Fibroblast of the conjunctiva (primary cell): ENCODE data around the gene C15orf40.
"Not testable (repeated sequence)": the region's sequence is repeated elsewhere in the genome, so short reads cannot be mapped to it uniquely, and the experiment has no call there.

Source experiments
- DNase-seq: peaks from one replicate; pipeline ENCODE4 v3.0.0-alpha.2; 2010; ENCODE audit warnings: low read depth

Gene C15orf40

DNA sequence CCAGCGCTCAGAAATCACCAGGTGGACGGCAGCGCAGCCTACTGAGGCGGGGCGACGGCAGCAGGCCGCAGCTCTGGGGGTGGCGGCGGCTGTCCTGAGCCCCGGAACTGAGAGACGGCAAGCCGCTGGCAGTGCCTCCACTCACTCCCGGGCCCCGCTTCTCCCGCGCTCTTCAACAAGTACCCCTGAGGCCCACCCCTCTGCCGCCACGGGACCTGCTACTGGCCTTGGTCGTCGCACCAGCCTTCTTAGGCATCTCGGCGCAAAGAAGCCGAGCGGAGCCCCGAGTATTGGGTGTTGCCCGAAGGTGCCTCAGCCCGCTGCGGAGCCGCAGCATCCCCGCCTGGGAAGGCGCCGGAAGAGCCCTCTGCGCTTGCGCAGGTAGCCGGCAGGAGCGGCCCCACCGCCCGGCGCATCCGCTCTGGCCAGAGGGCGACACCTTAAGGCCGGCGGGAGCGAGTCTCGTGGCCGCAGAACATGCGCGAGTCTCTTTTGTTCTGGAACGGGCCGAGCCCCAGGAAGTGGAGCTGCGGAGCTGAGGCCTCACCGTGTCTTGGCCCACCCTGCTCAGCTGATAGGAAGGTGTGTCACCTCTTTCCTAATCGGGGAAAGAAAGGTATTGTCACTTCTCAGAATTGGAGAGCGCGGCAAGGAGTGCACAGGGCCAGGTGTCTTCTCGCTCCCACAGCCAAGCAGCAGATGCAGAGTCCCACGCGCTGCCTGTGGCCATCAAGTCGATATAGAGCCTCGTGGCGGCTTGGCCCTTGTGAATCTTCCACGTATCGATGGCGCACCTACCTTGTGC lies at the start of gene C15orf40:
Gene C15orf40 (minus strand): TSS at position 369 of the 805 bp plus-strand sequence. CDS start 32 bp downstream, at position 337.
- DNase-seq = peak; percentile 84

GRCh38 chr15:83057696-83058376 lies 46.4 kb upstream of the C15orf40 start:
- no peak for DNase-seq

GRCh38 chr15:83057002-83057401 lies 45.6 kb upstream of the C15orf40 start:
- no peak for DNase-seq

GRCh38 chr15:83053151-83053550 lies 41.7 kb upstream of the C15orf40 start:
- DNase-seq = no peak

- peak; percentile 49 for DNase-seq
Measured at GRCh38 chr15:83046558-83047127, 35.2 kb upstream of the C15orf40 start.

DNA sequence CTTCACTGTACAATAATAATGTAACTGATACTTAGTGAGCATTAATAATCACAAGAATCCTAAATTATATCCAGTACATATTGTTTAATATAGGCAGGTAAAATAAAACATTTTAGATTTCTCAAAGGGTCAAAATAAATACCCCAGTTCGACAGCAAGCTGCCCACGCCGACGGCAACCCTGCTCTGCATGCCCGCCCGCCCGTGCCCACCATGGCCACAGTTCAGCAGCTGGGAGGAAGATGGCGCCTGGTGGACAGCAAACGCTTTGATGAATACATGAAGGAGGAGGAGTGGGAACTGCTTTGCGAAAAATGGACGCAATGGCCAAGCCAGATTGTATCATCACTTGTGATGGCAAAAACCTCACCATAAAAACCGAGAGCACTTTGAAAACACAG lies 32.7 kb upstream of the C15orf40 start:
- DNase-seq = no peak

GRCh38 chr15:83039206-83039605 lies 27.8 kb upstream of the C15orf40 start:
- DNase-seq = no peak

DNA sequence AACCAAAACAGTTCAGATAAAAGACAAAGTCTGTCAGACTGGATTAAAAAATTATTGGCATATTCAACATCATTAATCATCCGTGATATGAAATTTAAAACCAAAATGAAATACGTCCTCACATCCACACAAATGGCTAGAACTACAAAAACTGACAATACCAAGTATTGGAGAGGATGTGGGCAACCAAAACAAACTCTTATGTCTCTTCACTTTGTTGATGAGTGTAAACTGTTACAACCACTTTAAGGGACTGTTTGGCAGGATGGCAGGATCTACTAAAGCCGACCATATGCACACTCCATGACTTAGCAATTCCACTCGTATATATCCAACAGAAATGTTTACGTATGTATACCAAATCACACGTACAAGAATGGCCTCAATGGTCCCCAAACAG lies 24.8 kb upstream of the C15orf40 start:
- DNase-seq = no peak

GRCh38 chr15:83031234-83031633 lies 19.8 kb upstream of the C15orf40 start:
- DNase-seq = not testable (repeated sequence)

DNA sequence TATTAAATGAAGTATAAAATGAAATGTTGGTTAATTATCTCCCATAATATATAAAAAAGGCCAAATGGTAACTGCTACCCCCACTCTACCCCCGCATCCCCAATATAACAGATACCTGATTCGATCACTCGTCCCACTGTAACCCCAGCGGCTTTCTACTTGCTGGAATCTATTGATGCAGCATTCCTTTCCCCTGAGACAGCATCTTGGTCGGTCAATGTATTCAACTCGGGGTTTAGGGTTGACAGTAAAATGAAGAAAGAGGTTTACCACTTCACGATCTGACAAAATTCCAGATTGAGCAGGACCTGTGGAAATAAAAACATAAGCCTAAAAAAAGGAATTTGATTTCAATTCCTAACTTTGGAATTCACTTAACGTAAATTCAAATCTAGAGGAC lies 18.6 kb upstream of the C15orf40 start:
- DNase-seq = no peak

- no peak for DNase-seq
Measured at GRCh38 chr15:83018436-83018835, 7.0 kb upstream of the C15orf40 start.

- DNase-seq = no peak
Measured at GRCh38 chr15:83016906-83017305, 5.5 kb upstream of the C15orf40 start.

DNA sequence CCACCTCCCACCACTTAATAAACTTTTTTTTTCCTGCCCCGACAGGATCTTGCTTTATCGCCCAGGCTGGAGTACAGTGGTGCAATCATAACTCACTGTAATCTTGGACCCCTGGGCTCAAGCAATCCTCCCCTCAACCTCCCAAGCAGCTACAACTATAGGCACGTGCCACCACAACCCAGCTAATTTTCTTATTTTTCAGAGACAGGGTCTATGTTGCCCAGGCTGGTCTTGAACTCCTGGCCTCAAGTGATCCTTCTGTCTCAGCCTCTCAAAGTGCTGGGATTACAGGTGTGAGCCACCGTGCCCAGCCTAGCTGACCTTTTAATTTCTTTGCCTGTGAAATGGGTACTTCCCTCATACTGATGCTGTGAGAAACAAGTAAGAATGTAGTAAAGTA lies 3.9 kb upstream of the C15orf40 start:
- DNase-seq = no peak

- DNase-seq = no peak
Measured at GRCh38 chr15:83014205-83014653, 2.8 kb upstream of the C15orf40 start.

DNA sequence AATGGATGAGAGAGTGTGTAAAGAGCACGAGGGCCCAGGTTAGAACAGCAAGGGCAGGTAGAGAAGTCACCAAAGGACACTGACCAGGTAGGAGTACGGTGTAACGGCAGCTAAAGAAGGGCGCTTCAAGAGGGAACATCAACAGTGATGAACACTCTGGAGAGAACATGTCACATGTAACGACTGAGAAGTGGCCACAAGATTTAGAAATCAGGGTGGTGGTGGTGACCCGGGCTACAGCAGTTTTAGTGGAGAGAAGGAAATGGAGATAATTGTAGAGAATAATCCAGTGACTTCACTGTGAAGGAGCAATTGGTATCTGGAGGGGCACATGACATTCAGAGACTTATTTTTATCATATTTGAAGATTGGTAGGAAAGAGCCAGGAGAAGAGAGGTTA lies 1.2 kb upstream of the C15orf40 start:
- no peak for DNase-seq

DNA sequence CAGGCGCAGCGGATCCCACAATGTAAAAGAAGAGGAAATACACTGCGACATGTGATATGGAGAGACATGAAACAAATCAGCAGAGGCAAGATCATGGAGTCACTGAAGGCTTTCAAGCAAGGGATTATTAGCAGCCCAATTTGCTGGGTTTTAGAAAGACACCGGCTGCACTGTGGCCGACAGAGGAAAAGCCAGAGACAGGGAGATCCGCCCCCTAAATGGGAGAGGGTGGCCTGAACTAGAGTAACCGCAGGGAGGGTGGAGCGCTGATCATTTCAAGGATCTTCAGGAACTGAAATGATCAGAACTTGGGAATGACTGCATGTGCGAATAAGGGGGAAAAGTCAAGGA lies 612 bp upstream of the C15orf40 start:
- no peak for DNase-seq

- peak; percentile 72 for DNase-seq
Measured at GRCh38 chr15:83010709-83011270, 649 bp downstream of the C15orf40 start.

- not testable (repeated sequence) for DNase-seq
Measured at GRCh38 chr15:83000672-83001031, 10.8 kb downstream of the C15orf40 start.

DNA sequence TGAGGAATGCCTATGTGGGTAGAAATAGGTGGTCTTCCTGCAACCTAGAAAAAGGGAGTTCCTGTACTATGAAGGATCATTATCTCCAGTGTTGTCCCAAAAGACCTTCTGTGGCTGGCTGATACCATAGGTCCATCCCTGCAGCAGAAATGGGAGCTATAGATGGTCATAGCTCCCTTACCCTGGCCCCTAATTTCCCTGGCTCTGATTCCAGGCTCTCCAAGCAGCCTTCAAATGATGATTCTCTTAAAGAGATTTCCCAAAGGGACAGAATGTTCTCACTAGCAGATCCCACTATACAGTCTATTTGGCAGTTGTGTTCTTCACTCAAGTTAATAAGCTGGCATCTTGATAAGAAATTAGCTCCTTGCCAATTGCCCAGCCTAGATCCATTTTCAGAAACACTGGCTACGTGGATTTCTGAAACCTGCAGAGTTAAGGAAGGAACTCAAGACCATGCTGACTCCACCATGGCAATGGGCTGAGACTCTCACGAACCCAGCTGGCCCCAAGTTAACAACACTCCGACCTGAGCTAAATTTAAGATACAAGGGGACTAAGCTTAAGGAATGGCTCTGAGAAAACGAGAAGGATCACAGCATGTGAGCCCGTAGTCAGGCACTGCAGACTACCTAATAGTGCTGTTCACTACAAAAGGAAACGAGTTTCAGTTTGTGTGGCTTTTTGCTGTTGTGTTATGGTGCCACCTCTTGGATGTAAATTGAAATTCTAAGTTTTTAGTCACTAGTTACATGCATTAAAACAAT lies 11.4 kb downstream of the C15orf40 start:
- peak; percentile 55 for DNase-seq

GRCh38 chr15:82999426-82999825 lies 12.0 kb downstream of the C15orf40 start:
- DNase-seq = no peak

GRCh38 chr15:82995938-82996337 lies 15.5 kb downstream of the C15orf40 start:
- DNase-seq = no peak

DNA sequence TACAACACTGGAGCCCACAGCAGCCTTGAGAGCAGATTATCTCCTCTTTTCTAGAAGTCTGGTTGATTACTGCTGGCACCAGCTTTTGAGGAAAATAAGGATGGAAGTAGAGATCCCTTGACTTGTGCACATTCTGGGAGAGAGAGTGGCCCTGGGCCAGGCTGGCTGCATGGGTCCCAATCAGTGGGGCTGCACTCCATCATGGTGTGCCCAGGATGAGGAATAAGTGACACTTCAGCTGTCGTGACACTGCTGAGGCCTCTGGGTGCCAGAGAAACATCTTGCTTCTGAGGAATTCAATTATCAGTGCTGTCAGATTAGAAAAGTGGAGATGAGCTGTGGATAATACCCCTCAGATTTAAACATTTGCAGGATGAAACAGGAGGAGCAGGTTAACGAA lies 16.4 kb downstream of the C15orf40 start:
- no peak for DNase-seq
